ENCODE data around the gene AP5Z1. TPM values are rescaled to one million over a fixed set of nuclear protein-coding genes. Genes with fewer than 3 reads are reported as not detected.

AP5Z1 gene
- total and polyA plus RNA-seq, 2 donors (not counting 1 experiment from before 2014, with no cell fraction given), result 99.7 to 113 TPM

DNA sequence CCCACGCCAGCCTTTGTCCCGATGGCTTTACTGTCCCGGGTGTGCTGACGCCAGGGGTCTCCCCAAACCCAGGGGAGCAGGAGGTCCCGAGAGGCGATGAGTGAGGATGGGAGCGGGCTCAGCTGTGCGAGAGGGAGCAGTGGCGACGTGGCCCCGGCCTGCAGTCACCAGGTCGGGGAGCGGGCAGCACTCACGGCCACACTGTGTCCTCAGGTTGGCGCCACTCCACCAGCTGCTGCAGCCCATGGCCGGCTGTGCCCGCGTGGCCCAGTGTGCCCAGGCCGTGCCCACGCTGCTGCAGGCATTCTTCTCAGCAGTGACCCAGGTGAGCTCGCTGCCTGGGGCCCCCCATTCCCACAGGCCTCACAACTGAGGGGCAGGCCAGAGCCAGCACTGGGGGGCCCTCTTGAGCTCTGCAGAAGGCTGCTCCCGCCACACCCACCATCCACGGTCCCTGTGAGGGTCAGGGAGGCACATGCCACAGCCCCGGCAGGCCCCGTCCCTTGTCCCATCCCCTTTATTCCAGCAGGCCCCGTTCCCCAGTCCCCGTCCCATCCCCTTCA, 13.3 kb downstream of the AP5Z1 start:
- ATAC-seq (ENCODE audit: low read depth) (no peak), DNase-seq (no peak)
- H3K4me3 Mint-ChIP-seq, result no peak overlapping the region
- Histone ChIP-seq H3K79me2 (ENCODE audit: control insufficient read depth, insufficient read depth, low read length) (peaks cover 2% of the 10 kb centered on the region), H3K4me2 (replicated peaks; ENCODE audit: low read depth, low read length, poor library complexity, severe bottlenecking) (no peak overlapping the region), H4K20me1 (ENCODE audit: control insufficient read depth, insufficient read depth, low read length, poor library complexity, severe bottlenecking) (peaks cover 24% of the 10 kb centered on the region), H2AFZ (ENCODE audit: insufficient read depth, low read depth, low read length, poor library complexity, severe bottlenecking) (no peak overlapping the region), H3K36me3 (replicated peaks in 1 of 2; ENCODE audit: control extremely low read depth in 1 of 2, control insufficient read depth in 1 of 2, extremely low read depth in 1 of 2, insufficient read depth in 2 of 2, low read length in 1 of 2) (peaks cover 0 to 67% of the 10 kb centered on the region in 2 experiments), H3K27me3 (replicated peaks in 1 of 4; ENCODE audit: control extremely low read depth in 1 of 4, control insufficient read depth in 3 of 4, insufficient read depth in 4 of 4, low read length in 3 of 4) (no peaks in the 10 kb centered on the region), H3K4me1 (ENCODE audit: control insufficient read depth in 2 of 2, insufficient read depth in 2 of 2, low read length in 2 of 2) (peaks cover 0 to 9% of the 10 kb centered on the region in 2 donors), H3K9me3 (ENCODE audit: control extremely low read depth in 1 of 3, control insufficient read depth in 2 of 3, insufficient read depth in 1 of 3, low read length in 2 of 3) (peaks cover 0 to 14% (median 0%) of the 10 kb centered on the region in 3 donors), H3K4me3 (ENCODE audit: control extremely low read depth in 1 of 5, extremely low read depth in 1 of 5, insufficient read depth in 1 of 5, low read depth in 2 of 5, low read length in 4 of 5) (no peak overlapping the region), H3K27ac (ENCODE audit: low read length in 2 of 2) (no peak overlapping the region), H3K9ac (ENCODE audit: low read length) (no peak overlapping the region)
- peaks cover 2% of the 10 kb centered on the region for H3K4me1 Mint-ChIP-seq
- H3K9me3 Mint-ChIP-seq (ENCODE audit: insufficient read depth), result no peaks in the 10 kb centered on the region
- WGBS (ENCODE audit: insufficient coverage), result over 99% methylated on average over 27 of the region's 27 CpGs
- ChIA-PET CTCF (no interaction called here), POLR2A (interaction anchor here (0.6 kb wide), 1 partner anchor 29 kb away, joined by 3 read pairs; no protein-coding TSS in a partner anchor)
- intact Hi-C loops (cut with micrococcal nuclease), result no loop called here
- no peak for TF ChIP-seq EZH2 (IDR thresholded peaks at IDR 0.05; ENCODE audit: borderline replicate concordance, insufficient read depth, low read depth, low read length, poor library complexity, severe bottlenecking)
- TF ChIP-seq, protein P1, sequence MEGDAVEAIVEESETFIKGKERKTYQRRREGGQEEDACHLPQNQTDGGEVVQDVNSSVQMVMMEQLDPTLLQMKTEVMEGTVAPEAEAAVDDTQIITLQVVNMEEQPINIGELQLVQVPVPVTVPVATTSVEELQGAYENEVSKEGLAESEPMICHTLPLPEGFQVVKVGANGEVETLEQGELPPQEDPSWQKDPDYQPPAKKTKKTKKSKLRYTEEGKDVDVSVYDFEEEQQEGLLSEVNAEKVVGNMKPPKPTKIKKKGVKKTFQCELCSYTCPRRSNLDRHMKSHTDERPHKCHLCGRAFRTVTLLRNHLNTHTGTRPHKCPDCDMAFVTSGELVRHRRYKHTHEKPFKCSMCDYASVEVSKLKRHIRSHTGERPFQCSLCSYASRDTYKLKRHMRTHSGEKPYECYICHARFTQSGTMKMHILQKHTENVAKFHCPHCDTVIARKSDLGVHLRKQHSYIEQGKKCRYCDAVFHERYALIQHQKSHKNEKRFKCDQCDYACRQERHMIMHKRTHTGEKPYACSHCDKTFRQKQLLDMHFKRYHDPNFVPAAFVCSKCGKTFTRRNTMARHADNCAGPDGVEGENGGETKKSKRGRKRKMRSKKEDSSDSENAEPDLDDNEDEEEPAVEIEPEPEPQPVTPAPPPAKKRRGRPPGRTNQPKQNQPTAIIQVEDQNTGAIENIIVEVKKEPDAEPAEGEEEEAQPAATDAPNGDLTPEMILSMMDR (IDR thresholded peaks at IDR 0.05), result no peak
- H3K27me3 Mint-ChIP-seq, result no peaks in the 10 kb centered on the region
- no peak overlapping the region for H3K27ac Mint-ChIP-seq

All from B cell (primary cell).